HEK293 (cell line): Measurements from ENCODE around the gene CLPX.

ENCODE experiments used
- MEIS1 ChIP-seq: sonication (generic); formaldehyde crosslinking; IDR thresholded peaks from 2 replicates; pipeline ENCODE4 v1.8.1; 2022; ENCODE audit warnings: missing genetic modification reagents, mild to moderate bottlenecking, borderline replicate concordance
- YY1 ChIP-seq: fragments of 450-650 bp; formaldehyde crosslinking; IDR thresholded peaks from 2 replicates; pipeline ENCODE4 v1.5.1; 2018; ENCODE audit warnings: missing biosample characterization, missing genetic modification characterization
- ZBTB8A ChIP-seq: fragments of 450-650 bp; formaldehyde crosslinking; IDR thresholded peaks from 2 replicates; pipeline ENCODE4 v1.5.1; 2016; ENCODE audit warnings: missing biosample characterization, missing genetic modification characterization
- ZNF174 ChIP-seq: fragments of 450-650 bp; formaldehyde crosslinking; IDR thresholded peaks from 2 replicates; pipeline ENCODE4 v1.5.0; 2017; ENCODE audit warnings: missing biosample characterization, mild to moderate bottlenecking, missing genetic modification characterization
- ZNF223 ChIP-seq: fragments of 450-650 bp; formaldehyde crosslinking; IDR thresholded peaks from 2 replicates; pipeline ENCODE4 v1.5.1; 2016; ENCODE audit warnings: missing biosample characterization, missing genetic modification characterization
- ZNF311 ChIP-seq: fragments of 450-650 bp; formaldehyde crosslinking; IDR thresholded peaks from 2 replicates; pipeline ENCODE4 v1.5.1; 2017; ENCODE audit warnings: missing biosample characterization, missing genetic modification characterization, borderline replicate concordance
- ZNF354C ChIP-seq: fragments of 450-650 bp; formaldehyde crosslinking; IDR thresholded peaks from 2 replicates; pipeline ENCODE4 v1.5.1; 2016; ENCODE audit warnings: missing biosample characterization, missing genetic modification characterization, low read depth, borderline replicate concordance
- ZNF785 ChIP-seq: fragments of 450-650 bp; formaldehyde crosslinking; IDR thresholded peaks from 2 replicates; pipeline ENCODE4 v1.5.1; 2016; ENCODE audit warnings: missing biosample characterization, missing genetic modification characterization
- ZNF837 ChIP-seq: fragments of 450-650 bp; formaldehyde crosslinking; IDR thresholded peaks from 2 replicates; pipeline ENCODE4 v1.5.1; 2016; ENCODE audit warnings: missing biosample characterization, missing genetic modification characterization
- TF ChIP-seq, protein P1 (sequence below): fragments of 450-650 bp; formaldehyde crosslinking; IDR thresholded peaks from 2 replicates; pipeline ENCODE4 v1.5.1; 2016; ENCODE audit warnings: missing biosample characterization, missing genetic modification characterization
- TF ChIP-seq, protein P2 (sequence below): sonication (generic); formaldehyde crosslinking; IDR thresholded peaks from 2 replicates; pipeline ENCODE4 v1.8.1; 2022; ENCODE audit warnings: mild to moderate bottlenecking, moderate library complexity, missing genetic modification reagents

DNA sequence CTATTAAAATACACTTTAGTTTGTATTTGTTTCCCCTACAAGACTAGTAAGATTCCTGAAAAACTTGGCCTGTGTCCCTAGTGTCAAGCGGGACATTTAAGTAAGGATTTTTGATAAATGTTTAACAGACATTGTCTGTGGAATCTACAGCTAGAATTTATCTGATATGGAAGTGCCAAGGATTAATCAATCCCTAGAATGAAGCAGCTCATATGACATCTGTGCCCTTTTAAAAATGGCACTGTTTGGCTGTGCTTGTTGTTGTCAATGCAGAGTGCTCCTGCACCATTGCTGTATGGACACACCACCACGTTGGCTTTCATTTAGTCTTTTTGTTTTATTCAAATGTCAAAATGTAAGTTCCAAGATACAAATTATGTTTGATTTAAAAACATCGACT, 37.2 kb downstream of the CLPX start:
- TF ChIP-seq, protein P1, sequence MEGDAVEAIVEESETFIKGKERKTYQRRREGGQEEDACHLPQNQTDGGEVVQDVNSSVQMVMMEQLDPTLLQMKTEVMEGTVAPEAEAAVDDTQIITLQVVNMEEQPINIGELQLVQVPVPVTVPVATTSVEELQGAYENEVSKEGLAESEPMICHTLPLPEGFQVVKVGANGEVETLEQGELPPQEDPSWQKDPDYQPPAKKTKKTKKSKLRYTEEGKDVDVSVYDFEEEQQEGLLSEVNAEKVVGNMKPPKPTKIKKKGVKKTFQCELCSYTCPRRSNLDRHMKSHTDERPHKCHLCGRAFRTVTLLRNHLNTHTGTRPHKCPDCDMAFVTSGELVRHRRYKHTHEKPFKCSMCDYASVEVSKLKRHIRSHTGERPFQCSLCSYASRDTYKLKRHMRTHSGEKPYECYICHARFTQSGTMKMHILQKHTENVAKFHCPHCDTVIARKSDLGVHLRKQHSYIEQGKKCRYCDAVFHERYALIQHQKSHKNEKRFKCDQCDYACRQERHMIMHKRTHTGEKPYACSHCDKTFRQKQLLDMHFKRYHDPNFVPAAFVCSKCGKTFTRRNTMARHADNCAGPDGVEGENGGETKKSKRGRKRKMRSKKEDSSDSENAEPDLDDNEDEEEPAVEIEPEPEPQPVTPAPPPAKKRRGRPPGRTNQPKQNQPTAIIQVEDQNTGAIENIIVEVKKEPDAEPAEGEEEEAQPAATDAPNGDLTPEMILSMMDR: no peak
- TF ChIP-seq ZNF311 (no peak), ZNF837 (tag by site-specific recombination) (no peak), ZNF354C (tag by site-specific recombination) (no peak), ZBTB8A (tag by site-specific recombination) (no peak), ZNF223 (tag by site-specific recombination) (no peak), YY1 (tag by site-specific recombination) (no peak), MEIS1 (CRISPR knock-in tag) (no peak), ZNF785 (no peak), ZNF174 (tag by site-specific recombination) (no peak)
- TF ChIP-seq, protein P2, sequence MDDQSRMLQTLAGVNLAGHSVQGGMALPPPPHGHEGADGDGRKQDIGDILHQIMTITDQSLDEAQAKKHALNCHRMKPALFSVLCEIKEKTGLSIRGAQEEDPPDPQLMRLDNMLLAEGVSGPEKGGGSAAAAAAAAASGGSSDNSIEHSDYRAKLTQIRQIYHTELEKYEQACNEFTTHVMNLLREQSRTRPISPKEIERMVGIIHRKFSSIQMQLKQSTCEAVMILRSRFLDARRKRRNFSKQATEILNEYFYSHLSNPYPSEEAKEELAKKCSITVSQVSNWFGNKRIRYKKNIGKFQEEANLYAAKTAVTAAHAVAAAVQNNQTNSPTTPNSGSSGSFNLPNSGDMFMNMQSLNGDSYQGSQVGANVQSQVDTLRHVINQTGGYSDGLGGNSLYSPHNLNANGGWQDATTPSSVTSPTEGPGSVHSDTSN: no peak
